ENCODE results near the gene CCDC30. TPM values are rescaled to one million over a fixed set of nuclear protein-coding genes. Genes with fewer than 3 reads are reported as not detected.
A peak's percentile ranks its signal among the peaks of the same experiment; 100 is the strongest.

CCDC30 gene
- total RNA-seq, 1 donor from 2014 or later, result 3.2 TPM

DNA sequence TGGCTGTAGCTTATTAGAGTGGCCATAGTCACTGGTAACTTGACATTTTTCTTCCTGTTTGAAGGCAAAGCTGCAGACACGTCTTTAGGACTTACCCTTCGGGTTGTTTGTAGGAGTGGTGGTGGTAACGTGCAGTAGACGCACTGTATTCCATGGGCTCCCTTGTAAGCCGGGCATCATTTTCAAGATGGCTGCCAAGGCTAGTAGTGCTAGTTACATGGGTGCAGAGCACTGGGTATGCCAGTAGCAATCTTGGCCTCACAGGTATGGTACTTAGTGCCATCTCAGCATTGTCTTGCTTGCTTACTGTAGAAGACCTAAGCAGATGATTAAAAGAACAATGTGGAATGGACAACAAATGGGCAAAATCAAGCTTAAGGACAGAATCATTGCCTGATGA is 221.1 kb downstream of the CCDC30 start:
- Mint-ChIP-seq H3K4me3 (ENCODE audit: unreplicated experiment) (peak overlapping the region; percentile 83), H3K27me3 (ENCODE audit: low read depth) (no peaks in the 10 kb centered on the region), H3K4me1 (ENCODE audit: low read depth) (peaks cover 70% of the 10 kb centered on the region), H3K9me3 (ENCODE audit: low read depth) (no peaks in the 10 kb centered on the region), H3K27ac (ENCODE audit: unreplicated experiment) (peak overlapping the region; percentile 90), H3K36me3 (ENCODE audit: low read depth) (peaks cover 8% of the 10 kb centered on the region)
- TF ChIP-seq CTCF (IDR thresholded peaks at IDR 0.05), result no peak
- no peak for DNase-seq (ENCODE audit: low spot score)

DNA sequence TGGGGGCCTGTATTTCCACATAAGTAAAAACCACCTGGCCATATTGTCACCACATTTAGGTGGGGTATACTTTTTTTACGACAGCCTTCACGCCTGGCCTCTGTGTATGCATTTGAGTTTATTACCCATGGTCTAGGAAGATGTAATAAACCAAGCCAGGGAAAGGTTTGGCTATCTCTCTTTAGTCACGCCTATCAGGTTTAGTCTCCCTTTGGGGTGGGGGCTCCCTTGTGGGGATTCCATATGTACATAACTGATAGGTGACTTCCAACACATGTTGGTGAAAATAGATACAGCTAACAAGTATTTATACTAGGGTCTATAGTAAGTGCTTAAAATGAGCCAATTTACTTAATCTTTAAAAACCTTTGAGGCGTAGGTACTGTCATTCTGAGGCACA is 223.3 kb downstream of the CCDC30 start:
- Mint-ChIP-seq H3K36me3 (ENCODE audit: low read depth) (peaks cover 8% of the 10 kb centered on the region), H3K9me3 (ENCODE audit: low read depth) (no peaks in the 10 kb centered on the region), H3K27ac (ENCODE audit: unreplicated experiment) (no peak overlapping the region), H3K27me3 (ENCODE audit: low read depth) (no peaks in the 10 kb centered on the region), H3K4me3 (ENCODE audit: unreplicated experiment) (no peak overlapping the region), H3K4me1 (ENCODE audit: low read depth) (peaks cover 75% of the 10 kb centered on the region)
- TF ChIP-seq CTCF (IDR thresholded peaks at IDR 0.05), result no peak
- no peak for DNase-seq (ENCODE audit: low spot score)

DNA sequence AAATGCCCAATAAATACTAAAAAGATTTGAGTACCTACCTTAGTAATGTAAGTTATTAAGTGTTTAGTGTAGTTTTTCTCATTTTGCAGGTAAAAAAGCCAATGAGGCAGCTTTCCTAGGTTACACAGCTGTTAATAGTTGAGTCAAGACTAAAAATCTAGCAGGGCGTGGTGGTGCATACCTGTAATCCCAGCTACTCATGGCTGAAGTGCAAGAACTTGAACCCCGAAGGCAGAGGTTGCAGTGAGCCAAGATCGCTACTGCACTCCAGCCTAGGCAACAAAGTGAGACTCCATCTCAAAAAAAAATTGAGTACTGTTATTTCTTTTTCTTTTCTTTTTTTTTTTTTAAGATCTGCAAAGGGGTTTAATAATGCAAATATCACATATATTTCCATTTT is 226.8 kb downstream of the CCDC30 start:
- H3K9me3 Mint-ChIP-seq (ENCODE audit: low read depth), result no peaks in the 10 kb centered on the region
- peaks cover 5% of the 10 kb centered on the region for H3K36me3 Mint-ChIP-seq (ENCODE audit: low read depth)
- H3K4me1 Mint-ChIP-seq (ENCODE audit: low read depth), result peaks cover 80% of the 10 kb centered on the region
- H3K27ac Mint-ChIP-seq (ENCODE audit: unreplicated experiment), result no peak overlapping the region
- DNase-seq (ENCODE audit: low spot score), result no peak
- no peak for TF ChIP-seq CTCF (IDR thresholded peaks at IDR 0.05)
- H3K27me3 Mint-ChIP-seq (ENCODE audit: low read depth), result no peaks in the 10 kb centered on the region
- no peak overlapping the region for H3K4me3 Mint-ChIP-seq (ENCODE audit: unreplicated experiment)

- DNase-seq (ENCODE audit: low spot score), result no peak
- H3K36me3 Mint-ChIP-seq (ENCODE audit: low read depth), result peaks cover 7% of the 10 kb centered on the region
- no peaks in the 10 kb centered on the region for H3K9me3 Mint-ChIP-seq (ENCODE audit: low read depth)
- H3K27ac Mint-ChIP-seq (ENCODE audit: unreplicated experiment), result no peak overlapping the region
- H3K4me1 Mint-ChIP-seq (ENCODE audit: low read depth), result peaks cover 73% of the 10 kb centered on the region
- TF ChIP-seq CTCF (IDR thresholded peaks at IDR 0.05), result peak; percentile 30
- no peaks in the 10 kb centered on the region for H3K27me3 Mint-ChIP-seq (ENCODE audit: low read depth)
- no peak overlapping the region for H3K4me3 Mint-ChIP-seq (ENCODE audit: unreplicated experiment)
Measured at GRCh38 chr1:42690477-42691156, 227.5 kb downstream of the CCDC30 start.

GRCh38 chr1:42691157-42691498 is 228.0 kb downstream of the CCDC30 start:
- DNase-seq (ENCODE audit: low spot score), result no peak
- H3K4me3 Mint-ChIP-seq (ENCODE audit: unreplicated experiment), result no peak overlapping the region
- peaks cover 72% of the 10 kb centered on the region for H3K4me1 Mint-ChIP-seq (ENCODE audit: low read depth)
- TF ChIP-seq CTCF (IDR thresholded peaks at IDR 0.05), result no peak
- H3K9me3 Mint-ChIP-seq (ENCODE audit: low read depth), result no peaks in the 10 kb centered on the region
- no peaks in the 10 kb centered on the region for H3K27me3 Mint-ChIP-seq (ENCODE audit: low read depth)
- no peak overlapping the region for H3K27ac Mint-ChIP-seq (ENCODE audit: unreplicated experiment)
- peaks cover 11% of the 10 kb centered on the region for H3K36me3 Mint-ChIP-seq (ENCODE audit: low read depth)

Measured in chondrocyte (in vitro differentiated cells).